ENCODE measurements around the gene DHRS7.
"Not testable (repeated sequence)": the region's sequence is repeated elsewhere in the genome, so short reads cannot be mapped to it uniquely, and the experiment has no call there.

Gene DHRS7

DNA sequence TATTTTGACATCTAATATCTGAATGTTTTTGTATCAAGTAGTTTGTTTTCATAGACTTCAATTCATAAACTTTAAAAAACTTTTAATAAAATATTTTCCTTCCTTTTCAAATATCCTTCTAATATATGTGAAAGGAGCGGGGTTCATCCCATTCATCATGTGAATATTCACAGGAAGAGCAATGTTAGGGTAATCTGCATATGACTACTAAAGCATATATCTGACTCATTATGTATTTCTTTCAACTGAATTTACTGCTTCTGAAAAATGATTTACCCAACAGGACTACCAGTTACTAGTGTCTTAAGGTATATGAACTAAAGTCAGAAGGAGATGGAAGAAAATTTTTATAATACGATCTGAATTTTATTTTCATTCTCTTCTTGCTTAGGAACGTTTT is 30.5 kb downstream of the DHRS7 start:
- no peak for TF ChIP-seq ZNF274 (IDR thresholded peaks at IDR 0.05; ENCODE audit: low read depth, low read length)

DNA sequence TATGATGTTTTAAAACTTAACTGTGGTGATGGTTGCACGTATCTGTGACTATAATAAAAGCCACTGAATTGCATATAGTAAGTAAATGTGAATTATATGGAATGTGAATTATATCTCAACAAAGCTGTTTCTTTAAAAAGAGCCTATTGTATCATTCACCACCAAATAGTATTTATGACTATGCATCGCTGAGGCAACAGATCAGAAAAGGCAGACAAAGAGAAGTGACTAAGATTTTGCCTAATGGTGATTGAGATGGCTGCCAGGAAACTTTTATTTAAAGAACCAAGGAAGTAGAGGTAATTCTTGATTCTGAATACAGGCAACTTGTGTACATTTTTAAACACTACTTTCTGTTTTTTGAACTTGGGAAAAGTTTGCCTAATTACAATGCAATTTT is 31.7 kb downstream of the DHRS7 start:
- no peak overlapping the region for H3K4me3 ChIP-seq (ENCODE audit: low read length)
- TF ChIP-seq ZNF274 (IDR thresholded peaks at IDR 0.05; ENCODE audit: low read depth, low read length), result no peak

More for the DNA sequence above, 30.5 kb downstream of the DHRS7 start:
- H3K4me3 ChIP-seq (ENCODE audit: low read length), result no peak overlapping the region

GRCh38 chr14:60125918-60126317 is 39.3 kb downstream of the DHRS7 start:
- H3K4me3 ChIP-seq (ENCODE audit: low read length), result no peak overlapping the region
- no peak for TF ChIP-seq ZNF274 (IDR thresholded peaks at IDR 0.05; ENCODE audit: low read depth, low read length)

DNA sequence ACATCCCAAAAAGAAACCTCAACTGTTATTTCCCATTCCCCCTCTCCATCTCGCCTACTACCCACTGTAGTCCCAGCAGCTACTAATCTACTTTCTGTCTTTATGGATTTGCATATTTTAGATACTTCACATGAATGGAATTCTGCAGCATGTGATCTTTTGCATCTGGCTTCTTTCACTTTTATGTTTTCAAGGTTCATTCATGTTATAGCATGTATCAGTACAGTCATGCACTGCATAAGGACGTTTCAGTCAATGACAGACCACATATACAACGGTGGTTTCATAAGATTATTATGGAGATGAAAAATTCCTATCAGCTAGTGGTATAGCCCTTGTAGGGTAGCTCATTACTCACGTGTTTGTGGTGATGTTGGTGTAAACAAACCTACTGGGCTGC is 49.0 kb downstream of the DHRS7 start:
- TF ChIP-seq ZNF274 (IDR thresholded peaks at IDR 0.05; ENCODE audit: low read depth, low read length), result no peak
- H3K4me3 ChIP-seq (ENCODE audit: low read length), result no peak overlapping the region

GRCh38 chr14:60114881-60115280 is 50.3 kb downstream of the DHRS7 start:
- no peak overlapping the region for H3K4me3 ChIP-seq (ENCODE audit: low read length)
- TF ChIP-seq ZNF274 (IDR thresholded peaks at IDR 0.05; ENCODE audit: low read depth, low read length), result no peak

DNA sequence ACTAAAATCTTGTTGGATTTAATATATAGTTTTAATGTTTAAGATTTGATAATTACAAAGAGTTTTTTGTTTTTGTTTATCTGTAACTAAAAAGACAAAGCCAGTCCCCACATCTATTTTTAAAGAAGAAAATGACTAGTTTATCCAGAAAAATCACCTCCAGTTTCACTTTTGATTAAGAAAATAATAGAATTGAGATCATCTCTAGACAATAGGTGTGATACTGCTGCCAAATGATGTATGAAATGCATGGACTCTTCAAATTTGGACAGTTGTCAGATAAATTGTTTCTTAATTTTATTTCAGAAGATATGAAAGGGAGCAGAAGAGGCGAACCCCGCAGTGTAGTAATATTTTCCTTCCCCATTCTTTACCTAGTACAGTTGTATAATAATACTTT is 53.5 kb downstream of the DHRS7 start:
- H3K4me3 ChIP-seq (ENCODE audit: low read length), result no peak overlapping the region
- no peak for TF ChIP-seq ZNF274 (IDR thresholded peaks at IDR 0.05; ENCODE audit: low read depth, low read length)

DNA sequence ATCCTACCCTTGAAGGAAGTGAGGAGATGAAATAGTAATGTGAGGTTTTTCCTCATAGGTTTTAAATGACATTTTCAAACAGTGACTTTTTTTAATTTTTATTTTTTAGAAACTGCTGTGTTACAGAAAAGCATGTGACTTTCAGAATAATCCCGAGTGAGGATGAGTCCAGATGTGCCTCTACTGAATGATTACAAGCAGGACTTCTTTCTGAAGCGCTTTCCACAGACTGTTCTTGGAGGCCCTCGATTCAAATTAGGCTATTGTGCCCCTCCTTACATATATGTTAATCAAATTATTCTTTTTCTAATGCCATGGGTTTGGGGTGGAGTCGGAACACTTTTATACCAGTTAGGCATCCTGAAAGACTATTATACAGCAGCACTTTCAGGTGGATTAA is 57.7 kb downstream of the DHRS7 start:
- no peak for TF ChIP-seq ZNF274 (IDR thresholded peaks at IDR 0.05; ENCODE audit: low read depth, low read length)
- no peak overlapping the region for H3K4me3 ChIP-seq (ENCODE audit: low read length)

DNA sequence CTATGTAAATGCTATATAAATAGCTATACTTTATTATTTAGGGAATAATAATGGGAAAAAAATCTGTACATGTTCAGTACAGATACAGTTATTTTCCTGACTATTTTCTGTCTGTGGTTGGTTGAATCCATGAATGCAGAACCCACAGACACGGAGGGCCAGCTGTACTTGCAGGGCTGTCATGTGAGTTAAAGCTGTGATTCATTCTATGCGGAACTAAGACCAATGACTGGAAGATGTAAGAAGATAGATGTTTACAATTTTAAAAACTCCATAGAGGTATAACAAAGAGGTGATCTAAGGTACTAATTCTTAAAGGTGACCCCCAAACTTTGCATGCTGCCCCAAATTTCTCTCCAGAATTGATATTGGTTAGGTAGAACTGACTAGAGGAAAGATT is 58.9 kb downstream of the DHRS7 start:
- no peak for TF ChIP-seq ZNF274 (IDR thresholded peaks at IDR 0.05; ENCODE audit: low read depth, low read length)

DNA sequence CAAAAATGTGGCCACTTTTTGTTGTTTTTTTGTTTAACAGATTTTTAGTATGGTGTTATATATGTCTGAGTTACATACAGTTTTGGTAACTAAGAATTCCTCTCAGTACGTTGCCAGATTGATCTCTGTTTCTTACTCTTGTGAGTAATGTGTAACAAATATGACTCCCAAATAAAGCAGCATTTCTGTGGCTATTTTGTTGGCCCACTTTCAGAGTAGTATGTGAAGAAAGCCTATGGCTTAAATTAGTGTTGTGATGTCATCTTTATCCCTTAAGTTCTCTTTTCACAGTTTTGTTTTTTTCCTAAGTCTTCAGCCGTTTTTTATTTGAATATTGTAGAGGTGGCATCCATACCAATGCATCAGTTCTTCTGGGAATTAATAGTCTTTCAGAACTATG is 62.8 kb downstream of the DHRS7 start:
- TF ChIP-seq ZNF274 (IDR thresholded peaks at IDR 0.05; ENCODE audit: low read depth, low read length), result no peak
- no peak overlapping the region for H3K4me3 ChIP-seq (ENCODE audit: low read length)

More for the DNA sequence above, 58.9 kb downstream of the DHRS7 start:
- H3K4me3 ChIP-seq (ENCODE audit: low read length), result no peak overlapping the region

- no peak overlapping the region for H3K4me3 ChIP-seq (ENCODE audit: low read length)
- TF ChIP-seq ZNF274 (IDR thresholded peaks at IDR 0.05; ENCODE audit: low read depth, low read length), result no peak
Observed at GRCh38 chr14:60101786-60102185, 63.4 kb downstream of the DHRS7 start.

GRCh38 chr14:60099855-60100254 is 65.3 kb downstream of the DHRS7 start:
- H3K4me3 ChIP-seq (ENCODE audit: low read length), result not testable (repeated sequence)

DNA sequence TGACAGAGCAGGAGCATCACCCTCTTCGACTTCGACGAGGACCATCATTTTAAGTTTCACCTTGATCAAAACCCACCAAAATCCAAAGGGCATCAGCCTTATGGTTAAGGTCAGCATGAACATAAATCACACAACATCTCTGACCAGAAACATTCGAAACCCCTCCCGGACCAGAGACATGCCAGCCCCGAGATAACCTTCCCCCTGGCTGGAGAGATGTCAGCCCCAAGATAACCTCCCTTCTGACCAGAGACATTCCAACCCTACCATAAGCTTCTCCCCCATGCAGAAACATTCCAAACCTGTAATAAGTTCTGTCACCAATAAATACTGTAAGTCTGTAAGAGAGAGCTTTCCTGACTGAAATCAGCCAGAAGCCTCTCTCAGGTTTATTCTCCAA is 67.2 kb downstream of the DHRS7 start:
- TF ChIP-seq ZNF274 (IDR thresholded peaks at IDR 0.05; ENCODE audit: low read depth, low read length), result no peak
- no peak overlapping the region for H3K4me3 ChIP-seq (ENCODE audit: low read length)

- no peak overlapping the region for H3K4me3 ChIP-seq (ENCODE audit: low read length)
- no peak for TF ChIP-seq ZNF274 (IDR thresholded peaks at IDR 0.05; ENCODE audit: low read depth, low read length)
Observed at GRCh38 chr14:60095781-60096450, 69.3 kb downstream of the DHRS7 start.

DNA sequence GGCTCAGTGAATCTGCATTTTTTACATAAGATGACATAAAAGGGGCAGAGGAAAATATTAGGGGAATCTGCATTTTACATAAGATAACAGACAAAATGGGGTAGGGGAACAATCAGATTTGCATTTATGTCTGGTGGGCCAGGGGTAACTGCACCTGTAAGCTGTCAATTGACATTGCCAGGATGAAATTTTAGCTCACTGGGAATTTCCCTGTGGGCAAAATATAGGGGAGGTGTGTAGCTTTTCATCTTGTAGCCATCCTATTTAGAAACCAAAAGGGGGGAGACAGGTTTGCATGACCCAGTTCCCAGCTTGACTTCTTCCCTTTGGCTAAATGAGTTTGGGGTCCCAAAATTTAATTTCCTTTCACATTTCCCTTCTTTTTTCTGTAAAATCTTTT is 70.0 kb downstream of the DHRS7 start:
- H3K4me3 ChIP-seq (ENCODE audit: low read length), result no peak overlapping the region
- no peak for TF ChIP-seq ZNF274 (IDR thresholded peaks at IDR 0.05; ENCODE audit: low read depth, low read length)

DNA sequence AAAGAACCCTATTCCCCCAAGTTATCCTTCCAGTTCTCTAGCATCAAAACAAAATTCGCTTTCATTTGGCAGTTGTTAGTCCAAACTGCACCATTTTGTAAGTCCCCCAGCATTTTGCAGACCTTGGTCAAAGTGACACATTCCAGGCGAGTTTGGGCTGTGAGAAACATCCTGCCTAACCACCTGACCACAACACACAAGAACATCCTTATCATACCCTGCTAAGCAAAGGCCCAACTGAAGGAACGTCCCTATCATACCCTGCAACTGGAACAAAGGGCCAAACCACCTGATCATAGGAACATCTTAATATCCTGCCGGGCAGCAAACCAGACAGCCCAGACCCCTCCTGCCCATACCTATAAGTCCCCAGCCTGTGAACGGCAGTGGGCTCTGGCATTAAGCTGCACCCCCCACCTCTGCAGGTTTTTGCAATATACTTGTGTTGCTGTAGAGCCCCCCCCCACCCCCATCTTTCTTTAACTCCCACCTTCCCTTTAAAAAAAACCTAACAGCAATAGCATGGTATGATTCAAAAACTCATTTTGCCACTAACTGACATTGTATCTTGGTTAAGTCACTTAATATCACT is 70.8 kb downstream of the DHRS7 start:
- peak overlapping the region; percentile 14 for H3K4me3 ChIP-seq (ENCODE audit: low read length)
- TF ChIP-seq ZNF274 (IDR thresholded peaks at IDR 0.05; ENCODE audit: low read depth, low read length), result no peak
